Measurements from ENCODE around the gene ZNF507. TPM values are rescaled to one million over a fixed set of nuclear protein-coding genes. Genes with fewer than 3 reads are reported as not detected.

Gene ZNF507
- total and polyA plus RNA-seq, 4 donors, result 2.9 to 14.1 (median 7.1) TPM

GRCh38 chr19:32416749-32417456, 71.5 kb downstream of the ZNF507 start (continued):
- TF ChIP-seq, protein P1, sequence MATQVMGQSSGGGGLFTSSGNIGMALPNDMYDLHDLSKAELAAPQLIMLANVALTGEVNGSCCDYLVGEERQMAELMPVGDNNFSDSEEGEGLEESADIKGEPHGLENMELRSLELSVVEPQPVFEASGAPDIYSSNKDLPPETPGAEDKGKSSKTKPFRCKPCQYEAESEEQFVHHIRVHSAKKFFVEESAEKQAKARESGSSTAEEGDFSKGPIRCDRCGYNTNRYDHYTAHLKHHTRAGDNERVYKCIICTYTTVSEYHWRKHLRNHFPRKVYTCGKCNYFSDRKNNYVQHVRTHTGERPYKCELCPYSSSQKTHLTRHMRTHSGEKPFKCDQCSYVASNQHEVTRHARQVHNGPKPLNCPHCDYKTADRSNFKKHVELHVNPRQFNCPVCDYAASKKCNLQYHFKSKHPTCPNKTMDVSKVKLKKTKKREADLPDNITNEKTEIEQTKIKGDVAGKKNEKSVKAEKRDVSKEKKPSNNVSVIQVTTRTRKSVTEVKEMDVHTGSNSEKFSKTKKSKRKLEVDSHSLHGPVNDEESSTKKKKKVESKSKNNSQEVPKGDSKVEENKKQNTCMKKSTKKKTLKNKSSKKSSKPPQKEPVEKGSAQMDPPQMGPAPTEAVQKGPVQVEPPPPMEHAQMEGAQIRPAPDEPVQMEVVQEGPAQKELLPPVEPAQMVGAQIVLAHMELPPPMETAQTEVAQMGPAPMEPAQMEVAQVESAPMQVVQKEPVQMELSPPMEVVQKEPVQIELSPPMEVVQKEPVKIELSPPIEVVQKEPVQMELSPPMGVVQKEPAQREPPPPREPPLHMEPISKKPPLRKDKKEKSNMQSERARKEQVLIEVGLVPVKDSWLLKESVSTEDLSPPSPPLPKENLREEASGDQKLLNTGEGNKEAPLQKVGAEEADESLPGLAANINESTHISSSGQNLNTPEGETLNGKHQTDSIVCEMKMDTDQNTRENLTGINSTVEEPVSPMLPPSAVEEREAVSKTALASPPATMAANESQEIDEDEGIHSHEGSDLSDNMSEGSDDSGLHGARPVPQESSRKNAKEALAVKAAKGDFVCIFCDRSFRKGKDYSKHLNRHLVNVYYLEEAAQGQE (IDR thresholded peaks at IDR 0.05), result no peak
- TF ChIP-seq HNF4G (IDR thresholded peaks at IDR 0.05) (no peak), HNF4A (conservative IDR thresholded peaks at IDR 0.05) (no peak), NR2F2 (IDR thresholded peaks at IDR 0.05) (no peak), FOXA1 (IDR thresholded peaks at IDR 0.05) (no peak), TAF1 (conservative IDR thresholded peaks at IDR 0.05) (no peak), YY1 (IDR thresholded peaks at IDR 0.05) (no peak), FOXA2 (IDR thresholded peaks at IDR 0.05) (no peak), JUND (IDR thresholded peaks at IDR 0.05) (no peak)

GRCh38 chr19:32418155-32418554, 72.7 kb downstream of the ZNF507 start:
- peaks cover 0 to 8% (median 0%) of the 10 kb centered on the region in 4 donors for H3K36me3 ChIP-seq (ENCODE audit: control insufficient read depth in 4 of 4, insufficient read depth in 3 of 4, low read depth in 1 of 4, low read length in 3 of 4)
- H3K27me3 ChIP-seq (ENCODE audit: control insufficient read depth in 4 of 4, insufficient read depth in 4 of 4, low read length in 3 of 4), result no peaks in the 10 kb centered on the region
- no peak for TF ChIP-seq NR2F2 (IDR thresholded peaks at IDR 0.05)
- no peak for TF ChIP-seq FOXA2 (IDR thresholded peaks at IDR 0.05)
- no peak for TF ChIP-seq HNF4G (IDR thresholded peaks at IDR 0.05)
- TF ChIP-seq, protein P1 (IDR thresholded peaks at IDR 0.05), result no peak
- no peak for DNase-seq (ENCODE audit: low spot score)
- no peak overlapping the region for H3K9ac ChIP-seq (ENCODE audit: low read depth in 1 of 2, low read length in 2 of 2)
- no peaks in the 10 kb centered on the region for H3K9me3 ChIP-seq (ENCODE audit: control insufficient read depth in 4 of 4, low read length in 3 of 4)
- no peaks in the 10 kb centered on the region for H3K4me1 ChIP-seq (ENCODE audit: control insufficient read depth in 4 of 4, insufficient read depth in 4 of 4, low read length in 3 of 4)
- no peak overlapping the region for H3K4me3 ChIP-seq (ENCODE audit: low read depth in 1 of 3, low read length in 3 of 3)
- no peak overlapping the region for H3K27ac ChIP-seq (ENCODE audit: low read depth in 1 of 2, low read length in 2 of 2)
- 96% methylated on average over 3 of the region's 3 CpGs for WGBS

DNA sequence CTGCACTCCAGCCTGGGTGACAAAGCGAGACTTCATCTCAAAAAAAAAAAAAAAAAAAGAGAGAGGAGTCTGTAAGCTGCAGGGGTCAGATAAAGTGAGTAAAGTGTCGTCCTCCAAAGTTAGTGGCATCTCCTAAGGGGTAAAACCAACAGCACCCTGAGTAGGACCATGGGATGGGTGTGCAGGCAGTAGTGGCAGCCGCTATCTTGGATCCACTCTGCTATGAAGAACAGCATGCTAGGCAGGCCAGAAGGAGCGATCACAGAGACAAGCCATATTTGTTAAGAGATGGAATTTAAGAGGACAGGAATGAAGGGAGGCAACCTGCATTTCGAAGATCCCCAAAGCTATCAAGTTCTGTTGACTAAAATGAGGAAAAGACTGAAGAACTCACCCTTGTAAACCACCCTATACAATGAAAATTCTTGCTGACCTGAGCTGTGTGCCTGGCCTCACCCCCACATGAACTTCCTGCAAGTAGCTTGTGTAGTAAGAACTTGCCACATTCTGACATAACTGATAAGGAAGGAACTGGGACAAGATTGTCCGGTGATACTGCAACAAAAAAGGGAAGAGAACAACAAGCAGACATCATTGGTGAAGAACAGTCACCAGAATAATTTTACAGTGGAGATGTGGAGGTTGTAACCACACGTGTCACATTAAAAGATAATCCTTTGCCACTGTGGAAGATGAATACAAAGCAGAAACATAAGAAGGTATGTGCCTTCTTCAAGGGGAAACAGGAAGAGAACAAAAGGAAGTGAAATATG, 76.4 kb downstream of the ZNF507 start:
- Histone ChIP-seq H3K27ac (ENCODE audit: low read depth in 1 of 2, low read length in 2 of 2) (no peak overlapping the region), H3K9ac (ENCODE audit: low read depth in 1 of 2, low read length in 2 of 2) (no peak overlapping the region), H3K4me1 (ENCODE audit: control insufficient read depth in 4 of 4, insufficient read depth in 4 of 4, low read length in 3 of 4) (no peaks in the 10 kb centered on the region), H3K4me3 (ENCODE audit: low read depth in 1 of 3, low read length in 3 of 3) (no peak overlapping the region), H3K27me3 (ENCODE audit: control insufficient read depth in 4 of 4, insufficient read depth in 4 of 4, low read length in 3 of 4) (no peaks in the 10 kb centered on the region), H3K36me3 (ENCODE audit: control insufficient read depth in 4 of 4, insufficient read depth in 3 of 4, low read depth in 1 of 4, low read length in 3 of 4) (peaks cover 0 to 1% (median 0%) of the 10 kb centered on the region in 4 donors), H3K9me3 (ENCODE audit: control insufficient read depth in 4 of 4, low read length in 3 of 4) (no peaks in the 10 kb centered on the region)
- 73% methylated on average over 7 of the region's 7 CpGs for WGBS
- no peak for DNase-seq (ENCODE audit: low spot score)
- TF ChIP-seq TAF1 (conservative IDR thresholded peaks at IDR 0.05) (no peak), RXRA (IDR thresholded peaks at IDR 0.05) (peak in 1 of 2 donors; percentile 19), HNF4A (conservative IDR thresholded peaks at IDR 0.05) (no peak)

Measured in liver (tissue), 9 donors.